Measurements from ENCODE around the gene SORCS2.

The SORCS2 gene

DNA sequence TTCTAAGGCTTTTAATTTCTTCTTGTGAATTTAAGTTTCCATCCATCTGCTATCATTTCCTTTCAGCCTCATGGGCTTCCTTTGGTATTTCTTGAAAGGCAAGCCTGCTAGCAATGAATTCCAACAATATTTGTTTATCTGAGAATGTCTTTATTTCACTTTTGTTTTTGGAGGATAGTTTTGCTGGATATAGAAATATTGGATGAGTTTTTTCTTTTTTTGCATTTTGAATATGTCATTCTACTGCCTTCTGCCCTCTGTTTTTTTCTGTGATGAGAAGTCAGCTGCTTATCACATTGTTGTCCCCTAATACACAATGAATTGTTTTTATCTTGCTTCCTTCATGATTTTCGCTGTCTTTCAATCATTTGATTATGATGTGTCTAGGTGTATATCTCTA, 13.2 kb upstream of the SORCS2 start:
- no peak for TF ChIP-seq CTCF (IDR thresholded peaks at IDR 0.05; ENCODE audit: extremely low read depth, missing control alignments)
- no peak for DNase-seq (ENCODE audit: low spot score)

DNA sequence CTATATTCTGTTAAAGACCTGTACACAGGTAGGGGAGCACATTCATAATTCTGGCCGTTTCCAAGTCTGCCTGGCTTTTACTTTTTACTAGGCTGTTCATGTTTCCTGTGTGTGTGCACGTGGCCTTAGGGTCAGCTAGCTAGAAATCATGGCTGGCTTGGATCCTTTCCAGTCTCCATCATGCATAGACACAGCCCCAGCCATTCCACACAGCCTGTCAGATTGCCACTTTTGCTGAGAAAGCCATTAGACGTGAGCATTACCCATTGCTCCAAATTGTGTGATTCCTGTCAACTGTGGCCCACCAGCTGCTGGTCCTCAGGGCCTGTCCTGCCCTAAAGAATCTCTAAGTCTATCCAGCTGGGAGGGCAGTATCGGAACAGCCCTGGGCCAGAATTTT, 11.4 kb upstream of the SORCS2 start:
- no peak for TF ChIP-seq CTCF (IDR thresholded peaks at IDR 0.05; ENCODE audit: extremely low read depth, missing control alignments)
- no peak for DNase-seq (ENCODE audit: low spot score)

DNA sequence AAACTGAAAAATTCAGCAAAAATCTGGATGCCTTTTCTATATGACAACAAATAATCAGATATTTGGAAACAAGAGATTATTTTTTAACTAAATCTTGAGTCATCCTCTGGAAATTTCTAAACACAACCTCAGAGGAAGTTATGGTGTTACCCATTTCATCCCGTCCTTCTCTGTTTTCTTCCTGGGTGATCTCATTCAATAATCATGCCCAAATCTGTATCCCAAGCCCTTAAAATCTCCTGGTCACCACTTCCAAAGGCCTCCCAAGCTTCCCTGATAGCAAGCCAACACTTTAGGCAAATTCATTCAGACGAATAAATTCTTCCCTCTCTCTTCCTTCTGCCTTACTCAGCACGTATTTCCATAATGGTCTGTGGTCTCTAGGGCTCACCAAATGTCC, 9.7 kb upstream of the SORCS2 start:
- TF ChIP-seq CTCF (IDR thresholded peaks at IDR 0.05; ENCODE audit: extremely low read depth, missing control alignments), result no peak

GRCh38 chr4:7183161-7183560, 9.2 kb upstream of the SORCS2 start:
- TF ChIP-seq CTCF (IDR thresholded peaks at IDR 0.05; ENCODE audit: extremely low read depth, missing control alignments), result no peak
- DNase-seq (ENCODE audit: low spot score), result no peak

More for the DNA sequence above, 9.7 kb upstream of the SORCS2 start:
- no peak for DNase-seq (ENCODE audit: low spot score)

- no peak for DNase-seq (ENCODE audit: low spot score)
- no peak for TF ChIP-seq CTCF (IDR thresholded peaks at IDR 0.05; ENCODE audit: extremely low read depth, missing control alignments)
These were observed 8.4 kb upstream of the SORCS2 start for GRCh38 chr4:7183780-7184460.

GRCh38 chr4:7185487-7186030, 6.8 kb upstream of the SORCS2 start:
- no peak for TF ChIP-seq CTCF (IDR thresholded peaks at IDR 0.05; ENCODE audit: extremely low read depth, missing control alignments)
- DNase-seq (ENCODE audit: low spot score), result no peak

- no peak for TF ChIP-seq CTCF (IDR thresholded peaks at IDR 0.05; ENCODE audit: extremely low read depth, missing control alignments)
- DNase-seq (ENCODE audit: low spot score), result no peak
These were observed 6.3 kb upstream of the SORCS2 start for GRCh38 chr4:7186031-7186430.

All from GM20000 (cell line).